Mucosa of descending colon (tissue), 3 donors: ENCODE measurements around the gene KLF16. TPM values are rescaled to one million over a fixed set of nuclear protein-coding genes. Genes with fewer than 3 reads are reported as not detected.
A peak's percentile ranks its signal among the peaks of the same experiment; 100 is the strongest.

ENCODE experiments used
- ATAC-seq: fragments of 200-7000 bp; cut with Tn5 transposase; one replicate; pipeline ENCODE4 v1.9.1; 2020; ENCODE audit warnings: mild to moderate bottlenecking, moderate library complexity
- DNase-seq, 3 donors: peaks; one replicate each; pipeline ENCODE4 v3.0.0-alpha.2; 2020
- H3K36me3 ChIP-seq: fragments of 200-600 bp; one replicate; pipeline ENCODE4 v1.8.0; 2021; ENCODE audit warnings: low read depth, mild to moderate bottlenecking
- H3K4me1 ChIP-seq: fragments of 200-600 bp; one replicate; pipeline ENCODE4 v1.8.0; 2021; ENCODE audit warnings: low read depth, mild to moderate bottlenecking
- H3K4me3 ChIP-seq: fragments of 200-600 bp; one replicate; pipeline ENCODE4 v1.8.0; 2021; ENCODE audit warnings: mild to moderate bottlenecking
- H3K9me3 ChIP-seq: fragments of 200-600 bp; one replicate; pipeline ENCODE4 v1.8.0; 2021; ENCODE audit warnings: mild to moderate bottlenecking
- CTCF ChIP-seq: fragments of 200-600 bp; IDR thresholded peaks from one replicate; pipeline ENCODE4 v1.8.0; 2022; ENCODE audit warnings: antibody characterized with exemption, mild to moderate bottlenecking
- intact Hi-C, 2 donors: fragments of 100-400 bp; cut with DNase I in 1 of 2; cut with micrococcal nuclease in 1 of 2; formaldehyde crosslinking; loops; one replicate each; pipeline versions ENCODE4 v1.11.0 to v1.11.1; 2022; cut with DNase I, micrococcal nuclease
- total RNA-seq, 3 donors: library from RNA; stranded (reverse); fragmentation: NEBNext Ultra II Directional in 2 of 3; extraction: Animal tissue kit (Norgen Biotek cat#: 25700) in 2 of 3; gene quantifications; one replicate each; pipeline versions ENCODE4 v1.2.1 to v1.2.4, GENCODE V29; 2021 to 2023
- donor health status: DM: no; HTN: no; CAD: no; lungs with moderate emphysema.
- donor health status: DM: no; HTN: no; CAD: no.
- donor health status: DM: no; HTN: yes; CAD: no.

The KLF16 gene
- total RNA-seq, 3 donors from 2014 or later, result 22.6 to 26.5 (median 25.6) TPM

GRCh38 chr19:1853295-1854038, 9.9 kb downstream of the KLF16 start:
- Histone ChIP-seq H3K36me3 (no peaks in the 10 kb centered on the region), H3K4me1 (peaks cover 53% of the 10 kb centered on the region), H3K9me3 (no peaks in the 10 kb centered on the region), H3K4me3 (no peak overlapping the region)
- ATAC-seq (peak; percentile 43), DNase-seq (peak; percentile 91 to 96 (median 93))
- intact Hi-C loops, result no loop called here
- TF ChIP-seq CTCF, result peak; percentile 99

- no peak for TF ChIP-seq CTCF
- intact Hi-C loops, result no loop called here
- Histone ChIP-seq H3K36me3 (no peaks in the 10 kb centered on the region), H3K9me3 (no peaks in the 10 kb centered on the region), H3K4me1 (peaks cover 46% of the 10 kb centered on the region), H3K4me3 (no peak overlapping the region)
- ATAC-seq (no peak), DNase-seq (peak in 1 of 3 donors; percentile 62)
These were observed 10.7 kb downstream of the KLF16 start for GRCh38 chr19:1852581-1853128.

- ATAC-seq, result no peak
- Histone ChIP-seq H3K4me3 (no peak overlapping the region), H3K36me3 (no peaks in the 10 kb centered on the region), H3K9me3 (no peaks in the 10 kb centered on the region), H3K4me1 (peaks cover 52% of the 10 kb centered on the region)
- intact Hi-C loops, result no loop called here
- no peak for TF ChIP-seq CTCF
- DNase-seq, result peak in 2 of 3 donors; percentile 61 to 72
These were observed 11.5 kb downstream of the KLF16 start for GRCh38 chr19:1851654-1852580.

- Histone ChIP-seq H3K9me3 (no peaks in the 10 kb centered on the region), H3K36me3 (no peaks in the 10 kb centered on the region), H3K4me1 (peaks cover 55% of the 10 kb centered on the region), H3K4me3 (no peak overlapping the region)
- no peak for ATAC-seq
- intact Hi-C loops, result no loop called here
- peak in 2 of 3 donors; percentile 50 to 56 for DNase-seq
- TF ChIP-seq CTCF, result no peak
These were observed 12.3 kb downstream of the KLF16 start for GRCh38 chr19:1850809-1851653.

GRCh38 chr19:1849886-1850398, 13.4 kb downstream of the KLF16 start:
- no peaks in the 10 kb centered on the region for H3K36me3 ChIP-seq
- TF ChIP-seq CTCF, result no peak
- intact Hi-C loops, result no loop called here
- no peak for DNase-seq
- no peak for ATAC-seq
- H3K4me3 ChIP-seq, result no peak overlapping the region
- H3K9me3 ChIP-seq, result no peaks in the 10 kb centered on the region
- H3K4me1 ChIP-seq, result peaks cover 56% of the 10 kb centered on the region
